Spleen (tissue), 7 donors: Measurements from ENCODE around the gene CCDC93.

Experiments used
- POLR2AphosphoS5 ChIP-seq, 3 donors: sonication (generic); formaldehyde crosslinking; IDR thresholded peaks; one replicate each; pipeline ENCODE4 v1.5.1; 2017; ENCODE audit warnings: antibody characterized with exemption in 3 of 3
- TF ChIP-seq, protein P1 (sequence below), 11 experiments: fragments of 200-600 bp in 7 of 11; fragments of 450-650 bp in 4 of 11; sonication (generic) in 4 of 11; IDR thresholded peaks in 8 of 11; conservative IDR thresholded peaks in 3 of 11; 1 replicate in 7 of 11; 2 replicates in 4 of 11; pipeline versions ENCODE4 v1.4.0 to v1.8.0; 2016 to 2021; ENCODE audit warnings: antibody characterized with exemption in 11 of 11, inconsistent platforms in 4 of 11, mild to moderate bottlenecking in 1 of 11
- donor health status: DM: no; HTN: no; CAD: no; lungs with moderate emphysema.
- donor health status: DM: no; HTN: no; CAD: no.
- donor health status: DM: no; HTN: no; CAD: no.

DNA sequence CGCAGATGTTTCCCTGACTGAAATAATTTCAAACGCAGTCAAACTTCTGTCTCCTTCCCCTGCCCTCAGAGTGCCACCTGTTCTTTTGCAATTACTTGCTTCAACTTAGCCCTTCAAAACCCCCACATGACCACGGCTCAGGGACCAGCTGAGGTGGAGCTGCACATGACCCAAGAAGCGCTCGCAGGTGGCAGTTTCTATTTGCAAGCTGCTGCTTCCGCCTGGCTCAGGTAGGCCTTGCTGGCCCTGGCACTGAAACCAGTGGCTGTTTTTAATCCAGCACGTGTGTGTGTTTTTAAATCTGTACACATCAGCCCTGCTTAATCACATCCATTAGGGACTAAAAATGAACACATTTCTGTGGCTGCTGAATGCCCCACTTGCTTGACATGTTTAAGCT is 95.3 kb downstream of the CCDC93 start:
- TF ChIP-seq, protein P1, sequence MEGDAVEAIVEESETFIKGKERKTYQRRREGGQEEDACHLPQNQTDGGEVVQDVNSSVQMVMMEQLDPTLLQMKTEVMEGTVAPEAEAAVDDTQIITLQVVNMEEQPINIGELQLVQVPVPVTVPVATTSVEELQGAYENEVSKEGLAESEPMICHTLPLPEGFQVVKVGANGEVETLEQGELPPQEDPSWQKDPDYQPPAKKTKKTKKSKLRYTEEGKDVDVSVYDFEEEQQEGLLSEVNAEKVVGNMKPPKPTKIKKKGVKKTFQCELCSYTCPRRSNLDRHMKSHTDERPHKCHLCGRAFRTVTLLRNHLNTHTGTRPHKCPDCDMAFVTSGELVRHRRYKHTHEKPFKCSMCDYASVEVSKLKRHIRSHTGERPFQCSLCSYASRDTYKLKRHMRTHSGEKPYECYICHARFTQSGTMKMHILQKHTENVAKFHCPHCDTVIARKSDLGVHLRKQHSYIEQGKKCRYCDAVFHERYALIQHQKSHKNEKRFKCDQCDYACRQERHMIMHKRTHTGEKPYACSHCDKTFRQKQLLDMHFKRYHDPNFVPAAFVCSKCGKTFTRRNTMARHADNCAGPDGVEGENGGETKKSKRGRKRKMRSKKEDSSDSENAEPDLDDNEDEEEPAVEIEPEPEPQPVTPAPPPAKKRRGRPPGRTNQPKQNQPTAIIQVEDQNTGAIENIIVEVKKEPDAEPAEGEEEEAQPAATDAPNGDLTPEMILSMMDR (IDR thresholded peaks at IDR 0.05 in 8 of 11, conservative IDR thresholded peaks at IDR 0.05 in 3 of 11) = no peak
- TF ChIP-seq POLR2AphosphoS5 (IDR thresholded peaks at IDR 0.05) = peak in 1 of 3 donors; percentile 49
